ENCODE measurements around the gene PRKAR1B. TPM values are rescaled to one million over a fixed set of nuclear protein-coding genes. Genes with fewer than 3 reads are reported as not detected.

Gene PRKAR1B
- polyA plus RNA-seq, 1 of the 3 experiments (the other 2 are of a cell fraction) = 63.7 TPM

- TF ChIP-seq FOSL2 (IDR thresholded peaks at IDR 0.05; ENCODE audit: borderline replicate concordance, low read depth) = no peak
- TF ChIP-seq REST (IDR thresholded peaks at IDR 0.05; ENCODE audit: low read depth, low read length) = no peak
- TF ChIP-seq JUND (IDR thresholded peaks at IDR 0.05) = no peak
- no peak for TF ChIP-seq NFIC (IDR thresholded peaks at IDR 0.05; ENCODE audit: borderline replicate concordance)
- no peak for TF ChIP-seq POLR2AphosphoS5 (IDR thresholded peaks at IDR 0.05; ENCODE audit: low read depth, low read length)
- TF ChIP-seq ELF1 (IDR thresholded peaks at IDR 0.05) = no peak
- TF ChIP-seq SIN3A (IDR thresholded peaks at IDR 0.05; ENCODE audit: borderline replicate concordance, low read depth, low read length) = no peak
- no peak for TF ChIP-seq TAF1 (IDR thresholded peaks at IDR 0.05; ENCODE audit: borderline replicate concordance, low read depth, low read length)
- no peak for TF ChIP-seq CTCF (IDR thresholded peaks at IDR 0.05)
These were observed 85.1 kb downstream of the PRKAR1B start (continued) for GRCh38 chr7:641966-642365.

- 94% methylated on average over 16 of the region's 16 CpGs for WGBS (ENCODE audit: low lambda C conversion rate)
- no peaks in the 10 kb centered on the region for H3K9me3 ChIP-seq
- H3K4me3 ChIP-seq (ENCODE audit: low read depth in 2 of 2, low read length in 1 of 2) = no peak overlapping the region
- H2AFZ ChIP-seq (ENCODE audit: low read depth) = no peak overlapping the region
- H3K27me3 ChIP-seq (ENCODE audit: insufficient read depth) = no peaks in the 10 kb centered on the region
- H3K79me2 ChIP-seq (ENCODE audit: insufficient read depth) = no peaks in the 10 kb centered on the region
- no peaks in the 10 kb centered on the region for H3K36me3 ChIP-seq (replicated peaks in 1 of 2; ENCODE audit: control insufficient read depth in 1 of 2, insufficient read depth in 2 of 2, low read length in 1 of 2)
- TF ChIP-seq RAD21 (IDR thresholded peaks at IDR 0.05; ENCODE audit: low read length) (no peak), JUND (IDR thresholded peaks at IDR 0.05) (no peak), REST (IDR thresholded peaks at IDR 0.05; ENCODE audit: low read depth, low read length) (no peak), EP300 (IDR thresholded peaks at IDR 0.05; ENCODE audit: borderline replicate concordance in 1 of 2, low read depth in 1 of 2, low read length in 1 of 2) (no peak), CHD2 (IDR thresholded peaks at IDR 0.05; ENCODE audit: low read length, partially characterized antibody) (no peak), RXRA (IDR thresholded peaks at IDR 0.05; ENCODE audit: borderline replicate concordance, low read depth) (no peak)
- DNase-seq = no peak
- ChIA-PET CTCF (no interaction called here), POLR2A (no interaction called here)
- no peaks in the 10 kb centered on the region for H4K20me1 ChIP-seq (ENCODE audit: insufficient read depth)
- peaks cover 5% of the 10 kb centered on the region for H3F3A ChIP-seq (replicated peaks; ENCODE audit: insufficient read depth)
- H3K27ac ChIP-seq (ENCODE audit: low read depth in 2 of 2, low read length in 1 of 2) = no peak overlapping the region
- H3K4me2 ChIP-seq = no peak overlapping the region
- no peaks in the 10 kb centered on the region for H3K4me1 ChIP-seq (ENCODE audit: control insufficient read depth in 1 of 2, insufficient read depth in 2 of 2, low read depth in 1 of 2, low read length in 1 of 2)
- no peak overlapping the region for H3K9ac ChIP-seq
- no peaks in the 10 kb centered on the region for H3K9me2 ChIP-seq
These were observed 85.8 kb downstream of the PRKAR1B start for GRCh38 chr7:641269-641671.
